GM12878 (cell line): ENCODE data around the gene EVI2B. TPM values are rescaled to one million over a fixed set of nuclear protein-coding genes. Genes with fewer than 3 reads are reported as not detected.

Source experiments
- ATAC-seq: fragments of 200-7000 bp; cut with Tn5 transposase; 3 replicates; pipeline ENCODE4 v1.9.1; 2020; ENCODE audit warnings: mild to moderate bottlenecking, moderate library complexity
- BruUV-seq: library from RNA; stranded (reverse); fragments of 400-500 nt; replicated peaks from 2 replicates; lab custom pipeline; 2021; lab: Mats Ljungman, UMichigan
- CTCF ChIA-PET: fragments of 300-600 bp; sonication (Branson Sonifier 250); formaldehyde crosslinking; extraction: SDS; loops from one replicate; lab custom pipeline; 2021; ENCODE audit warnings: inconsistent platforms; lab: Yijun Ruan, JAX
- POLR2A ChIA-PET: fragments of 350-600 bp; formaldehyde crosslinking; extraction: SDS; loops from one replicate; lab custom pipeline; 2021; ENCODE audit warnings: inconsistent platforms; lab: Charles Lee
- RAD21 ChIA-PET: fragments of 300-600 bp; sonication (Branson Sonifier 250); formaldehyde crosslinking; loops from one replicate; lab custom pipeline; 2023; ENCODE audit warnings: antibody characterized with exemption; ENCODE audit not compliant: unreplicated experiment; lab: Charles Lee
- SMC1A ChIA-PET: fragments of 300-600 bp; sonication (Branson Sonifier 250); formaldehyde crosslinking; loops from one replicate; lab custom pipeline; 2023; ENCODE audit not compliant: unreplicated experiment, uncharacterized antibody; lab: Charles Lee
- DNase-seq: peaks from one replicate; pipeline ENCODE4 v3.0.0-alpha.2; 2011; ENCODE audit warnings: low read depth, low spot score
- FAIRE-seq: peaks from 3 replicates; lab custom pipeline; 2011; peaks lifted over from hg19 to GRCh38; lab: Jason Lieb, UNC
- H2AFZ ChIP-seq: 2 replicates; pipeline ENCODE4 v1.6.0; 2011; ENCODE audit warnings: low read depth, low read length, control low read depth; ENCODE audit not compliant: control insufficient read depth
- H3K27ac ChIP-seq: 2 replicates; pipeline ENCODE4 v1.5.1; 2011; ENCODE audit warnings: control low read depth; ENCODE audit not compliant: control insufficient read depth, insufficient read depth
- H3K27me3 ChIP-seq, 2 experiments: replicated peaks in 1 of 2; 2 replicates each; pipeline versions ENCODE4 v1.6.0 to v1.6.1; 2011; ENCODE audit warnings: low read length in 1 of 2; ENCODE audit not compliant: control insufficient read depth in 2 of 2, insufficient read depth in 2 of 2
- H3K36me3 ChIP-seq, 2 experiments: 2 replicates each; pipeline ENCODE4 v1.5.1; 2011; ENCODE audit warnings: low read length in 1 of 2; ENCODE audit not compliant: control insufficient read depth in 2 of 2, insufficient read depth in 2 of 2
- H3K4me1 ChIP-seq: 2 replicates; pipeline ENCODE4 v1.6.1; 2011; ENCODE audit warnings: mild to moderate bottlenecking, low read length, moderate library complexity, mixed read lengths; ENCODE audit not compliant: control insufficient read depth, insufficient read depth
- H3K4me2 ChIP-seq: 2 replicates; pipeline ENCODE4 v1.6.0; 2011; ENCODE audit warnings: control low read depth; ENCODE audit not compliant: control insufficient read depth, insufficient read depth
- H3K4me3 ChIP-seq: fragments of 200-600 bp; sonication (generic); 2 replicates; pipeline ENCODE4 v1.5.1; 2016
- H3K79me2 ChIP-seq: 2 replicates; pipeline ENCODE4 v1.6.0; 2011; ENCODE audit warnings: low read length; ENCODE audit not compliant: control insufficient read depth, insufficient read depth
- H3K9ac ChIP-seq: 2 replicates; pipeline ENCODE4 v1.8.0; 2011; ENCODE audit warnings: low read length, control low read depth, mixed read lengths; ENCODE audit not compliant: control insufficient read depth, insufficient read depth
- H3K9me3 ChIP-seq: replicated peaks from 3 replicates; pipeline ENCODE4 v1.5.1; 2011; ENCODE audit warnings: mild to moderate bottlenecking, low read length; ENCODE audit not compliant: control insufficient read depth, insufficient read depth
- H4K20me1 ChIP-seq: 2 replicates; pipeline ENCODE4 v1.6.0; 2011; ENCODE audit not compliant: control insufficient read depth, insufficient read depth
- BRCA1 ChIP-seq: IDR thresholded peaks from 2 replicates; pipeline ENCODE4 v1.6.1; 2011; ENCODE audit warnings: low read depth, low read length, improper control_type of control experiment
- DPF2 ChIP-seq: fragments of 450-650 bp; IDR thresholded peaks from 2 replicates; pipeline ENCODE4 v1.6.1; 2017; ENCODE audit warnings: mild to moderate bottlenecking
- FOXK2 ChIP-seq: fragments of 450-650 bp; IDR thresholded peaks from 2 replicates; pipeline ENCODE4 v1.6.1; 2017; ENCODE audit warnings: mild to moderate bottlenecking, moderate library complexity
- IRF4 ChIP-seq: IDR thresholded peaks from 2 replicates; pipeline ENCODE4 v1.6.1; 2011; ENCODE audit warnings: low read depth, low read length
- MYB ChIP-seq: fragments of 150-350 bp; IDR thresholded peaks from 2 replicates; pipeline ENCODE4 v1.6.1; 2014; ENCODE audit warnings: mild to moderate bottlenecking, low read depth, low read length, borderline replicate concordance
- NFYB ChIP-seq: IDR thresholded peaks from 2 replicates; pipeline ENCODE4 v1.6.1; 2011; ENCODE audit warnings: low read depth, mild to moderate bottlenecking, low read length, improper control_type of control experiment, moderate library complexity; ENCODE audit not compliant: insufficient read depth
- SPI1 ChIP-seq: IDR thresholded peaks from 2 replicates; pipeline ENCODE4 v1.6.1; 2011; ENCODE audit warnings: low read depth, mild to moderate bottlenecking, low read length, moderate library complexity, borderline replicate concordance; ENCODE audit not compliant: insufficient read depth
- TAF1 ChIP-seq: IDR thresholded peaks from 2 replicates; pipeline ENCODE4 v1.6.1; 2011; ENCODE audit warnings: mild to moderate bottlenecking, low read depth, low read length, borderline replicate concordance
- ZBTB33 ChIP-seq: fragments of 450-650 bp; IDR thresholded peaks from 2 replicates; pipeline ENCODE4 v1.6.1; 2017; ENCODE audit warnings: mild to moderate bottlenecking
- ZZZ3 ChIP-seq: IDR thresholded peaks from 2 replicates; pipeline ENCODE4 v1.6.1; 2011; ENCODE audit warnings: low read depth; ENCODE audit not compliant: control insufficient read depth, insufficient read length
- in situ Hi-C: fragments of 300-500 bp; cut with MboI; formaldehyde crosslinking; loops from 9 replicates; pipeline ENCODE4 v1.14.3; 2018; ENCODE audit warnings: mixed read lengths
- intact Hi-C: fragments of 100-400 bp; cut with micrococcal nuclease; formaldehyde crosslinking; loops from one replicate; pipeline ENCODE4 v1.14.2; 2022; ENCODE audit not compliant: unreplicated experiment
- polyA plus RNA-seq, 11 experiments: library from polyadenylated mRNA; depleted of rRNA in 4 of 11; unstranded in 6 of 11; stranded (reverse) in 5 of 11; fragments of >200 nt; fragmentation: Nextera tagmentation in 4 of 11; fragmentation: Illumina TruSeq in 1 of 11; extraction: Ambion mirVana in 4 of 11; extraction: Trizol in 1 of 11; gene quantifications; 1 replicate in 1 of 11; 2 replicates in 10 of 11; pipeline versions ENCODE4 v1.2.1 to v1.2.3, GENCODE V29; 2011 to 2016; ENCODE audit warnings: inconsistent platforms in 2 of 11, missing spikeins in 2 of 11, low read depth in 1 of 11
- total RNA-seq, 4 experiments: library from RNA; depleted of rRNA in 3 of 4; stranded (reverse); fragments of >200 nt in 3 of 4; fragmentation: Illumina TruSeq in 1 of 4; extraction: Trizol in 1 of 4; gene quantifications; 2 replicates each; pipeline versions ENCODE4 v1.2.1 to v1.2.3, GENCODE V29; 2013 to 2021

The EVI2B gene
- total and polyA plus RNA-seq, 10 of the 15 experiments (the other 5 are each of a cell fraction or from before 2014, with no cell fraction given) = 26.2 to 195 (median 52.0) TPM

DNA sequence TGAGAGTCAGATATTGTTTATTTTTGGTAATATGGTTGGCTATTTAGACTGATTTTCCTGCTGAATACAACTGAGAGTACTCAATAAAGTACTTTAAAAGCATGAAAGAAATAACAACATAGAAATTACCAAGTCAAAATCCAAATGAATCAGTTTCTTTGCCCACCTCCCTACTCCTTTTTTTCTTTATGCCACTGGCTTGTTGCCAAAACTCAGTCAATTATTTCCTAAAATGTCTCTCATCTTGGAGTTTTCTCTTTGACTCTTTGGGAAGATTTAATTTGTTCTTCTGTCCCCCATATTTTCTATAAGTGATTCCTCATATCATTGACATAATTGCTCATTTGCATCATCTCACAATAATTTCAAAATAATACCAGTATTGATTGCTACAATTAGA, 14.2 kb downstream of the EVI2B start:
- peaks cover 2% of the 10 kb centered on the region; the same call in 2 of the 3 replicates for H3K9me3 ChIP-seq
- H3K27me3 ChIP-seq = no peaks in the 10 kb centered on the region
- peaks cover 3 to 11% of the 10 kb centered on the region in 2 experiments for H3K36me3 ChIP-seq
- peaks cover 10% of the 10 kb centered on the region for H3K79me2 ChIP-seq
- H3K4me1 ChIP-seq = no peaks in the 10 kb centered on the region
- in situ Hi-C loops = no loop called here
- RAD21 ChIA-PET = no interaction called here
- TF ChIP-seq ZZZ3 (no peak), BRCA1 (no peak), MYB (no peak), ZBTB33 (no peak), SPI1 (no peak), NFYB (no peak), IRF4 (no peak), FOXK2 (no peak), DPF2 (no peak), TAF1 (no peak)
- TF ChIP-seq, all 136 proteins: peak for 0
- no peak overlapping the region for H3K4me3 ChIP-seq
- no peak overlapping the region for H3K9ac ChIP-seq
- CTCF ChIA-PET = no interaction called here
- BruUV-seq = no TSS peak
- H3K27ac ChIP-seq = no peak overlapping the region
- H2AFZ ChIP-seq = no peak overlapping the region
- POLR2A ChIA-PET = no interaction called here
- SMC1A ChIA-PET = no interaction called here
- DNase-seq (no peak), ATAC-seq (no peak), FAIRE-seq (no peak)
- H4K20me1 ChIP-seq = no peaks in the 10 kb centered on the region
- H3K4me2 ChIP-seq = no peak overlapping the region
- intact Hi-C loops = no loop called here
